GM18858 (cell line): ENCODE measurements around the gene MBD3L3.
"Not testable (repeated sequence)": the region's sequence is repeated elsewhere in the genome, so short reads cannot be mapped to it uniquely, and the experiment has no call there.

Source experiments
- ATAC-seq: cut with Tn5 transposase; IDR thresholded peaks from one replicate; pipeline ENCODE4 v1.9.1; 2021; ENCODE audit not compliant: unreplicated experiment

The MBD3L3 gene

GRCh38 chr19:7063764-7064418 is 5.4 kb upstream of the MBD3L3 start:
- ATAC-seq, result no peak

GRCh38 chr19:7063339-7063738 is 4.9 kb upstream of the MBD3L3 start:
- ATAC-seq, result no peak

- ATAC-seq, result not testable (repeated sequence)
Observed at GRCh38 chr19:7059977-7060376, 1.5 kb upstream of the MBD3L3 start.

GRCh38 chr19:7056371-7056770 is 2.1 kb downstream of the MBD3L3 start:
- not testable (repeated sequence) for ATAC-seq

GRCh38 chr19:7055679-7056078 is 2.8 kb downstream of the MBD3L3 start:
- not testable (repeated sequence) for ATAC-seq

GRCh38 chr19:7054635-7055368 is 3.7 kb downstream of the MBD3L3 start:
- ATAC-seq, result not testable (repeated sequence)

GRCh38 chr19:7052896-7053295 is 5.6 kb downstream of the MBD3L3 start:
- not testable (repeated sequence) for ATAC-seq

GRCh38 chr19:7051421-7051820 is 7.1 kb downstream of the MBD3L3 start:
- not testable (repeated sequence) for ATAC-seq

GRCh38 chr19:7049021-7049420 is 9.5 kb downstream of the MBD3L3 start, which contains the start of gene MBD3L2:
Gene MBD3L2 (plus strand): TSS chr19:7049321. CDS start chr19:7049374, 53 bp downstream.
- not testable (repeated sequence) for ATAC-seq

- not testable (repeated sequence) for ATAC-seq
Observed at GRCh38 chr19:7041563-7041962, 16.9 kb downstream of the MBD3L3 start.

- ATAC-seq, result not testable (repeated sequence)
Observed at GRCh38 chr19:7040079-7040478, 18.4 kb downstream of the MBD3L3 start, which contains the start of gene MBD3L4. Gene MBD3L4 (minus strand): TSS chr19:7040179. CDS start chr19:7040144, 35 bp downstream.

GRCh38 chr19:7030278-7030677 is 28.2 kb downstream of the MBD3L3 start, which contains the start of gene MBD3L5:
Gene MBD3L5 (plus strand): TSS chr19:7030578. CDS start chr19:7030612, 34 bp downstream.
- not testable (repeated sequence) for ATAC-seq

- ATAC-seq, result not testable (repeated sequence)
Observed at GRCh38 chr19:7028790-7029189, 29.7 kb downstream of the MBD3L3 start.

- ATAC-seq, result not testable (repeated sequence)
Observed at GRCh38 chr19:7021331-7021730, 37.1 kb downstream of the MBD3L3 start, which contains the start of gene MBD3L2B. Gene MBD3L2B (minus strand): TSS chr19:7021431. CDS start chr19:7021397, 34 bp downstream.

GRCh38 chr19:7018828-7019227 is 39.6 kb downstream of the MBD3L3 start:
- ATAC-seq, result no peak

- ATAC-seq, result no peak
Observed at GRCh38 chr19:7013678-7014077, 44.8 kb downstream of the MBD3L3 start.

GRCh38 chr19:7010722-7011593 is 47.5 kb downstream of the MBD3L3 start:
- ATAC-seq, result no peak

- no peak for ATAC-seq
Observed at GRCh38 chr19:7007859-7008258, 50.6 kb downstream of the MBD3L3 start.
